Right atrium auricular region (tissue), 2 donors: ENCODE results near the gene CDC42BPG. TPM values are rescaled to one million over a fixed set of nuclear protein-coding genes. Genes with fewer than 3 reads are reported as not detected.

Experiments used
- DNase-seq: peaks from one replicate; pipeline ENCODE4 v3.0.0-alpha.2; 2019; ENCODE audit warnings: low spot score
- H3K27ac ChIP-seq, 2 donors: fragments of 200-600 bp; sonication (generic); 1 replicate in 1 of 2; 2 replicates in 1 of 2; pipeline ENCODE4 v1.5.1; 2016 to 2019
- H3K27me3 ChIP-seq, 2 donors: fragments of 200-600 bp; sonication (generic); one replicate each; pipeline versions ENCODE4 v1.5.1 to v1.6.0; 2017 to 2019
- H3K36me3 ChIP-seq: fragments of 200-600 bp; sonication (generic); one replicate; pipeline ENCODE4 v1.5.1; 2016
- H3K4me1 ChIP-seq, 2 donors: fragments of 200-600 bp; sonication (generic); one replicate each; pipeline versions ENCODE4 v1.5.1 to v1.6.0; 2017 to 2019
- H3K4me3 ChIP-seq, 2 donors: fragments of 200-600 bp; sonication (generic); 1 replicate in 1 of 2; 2 replicates in 1 of 2; pipeline ENCODE4 v1.5.1; 2017 to 2019; ENCODE audit warnings: mild to moderate bottlenecking in 1 of 2, moderate library complexity in 1 of 2
- H3K9me3 ChIP-seq, 2 donors: fragments of 200-600 bp; sonication (generic); one replicate each; pipeline ENCODE4 v1.5.1; 2019
- CTCF ChIP-seq, 2 donors: fragments of 200-600 bp; sonication (generic); IDR thresholded peaks; one replicate each; pipeline ENCODE4 v1.5.1; 2019; ENCODE audit warnings: antibody characterized with exemption in 2 of 2
- total RNA-seq, 2 donors: library from RNA; depleted of rRNA; stranded (reverse); fragments of >200 nt; gene quantifications; one replicate each; pipeline ENCODE4 v1.1.0, GENCODE V29; 2016

The CDC42BPG gene
- total RNA-seq, 2 donors from 2014 or later = 0.33 to 1.0 TPM

DNA sequence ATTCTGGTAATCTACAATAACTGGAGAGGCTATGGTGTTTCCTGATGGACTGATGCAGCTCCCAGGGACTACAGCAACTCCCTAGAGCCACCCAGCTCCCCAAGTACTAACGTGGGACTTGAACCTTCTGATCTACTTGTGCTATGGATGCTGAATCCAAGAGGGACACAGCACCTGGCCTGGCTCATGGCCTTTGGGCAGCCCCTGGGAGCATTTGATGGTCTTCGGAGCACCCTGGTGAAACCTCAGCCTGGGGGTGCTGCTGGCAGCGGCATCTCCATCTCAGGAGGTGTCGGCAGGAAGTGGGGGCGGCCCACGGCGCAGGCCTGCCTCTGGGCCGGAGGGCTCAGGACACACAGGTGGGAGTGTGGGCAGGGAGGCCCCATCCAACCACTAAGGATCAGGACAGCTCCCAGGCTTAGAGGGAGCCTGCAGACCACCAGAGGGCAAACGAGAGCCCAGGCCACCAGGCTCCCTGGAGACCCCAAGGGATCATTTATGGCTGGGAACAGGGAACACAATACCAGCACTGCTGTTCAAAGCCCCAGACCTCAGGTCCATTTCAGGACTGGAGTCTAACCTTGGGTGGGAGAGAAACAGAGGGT is 25.2 kb upstream of the CDC42BPG start:
- peak in 1 of 2 donors; percentile 47 for TF ChIP-seq CTCF (IDR thresholded peaks at IDR 0.05)
- no peaks in the 10 kb centered on the region for H3K9me3 ChIP-seq
- H3K27ac ChIP-seq = peak overlapping the region; percentile 79 to 80
- DNase-seq = no peak
- H3K4me3 ChIP-seq = peak overlapping the region in 1 of 2 donors; percentile 19
- no peaks in the 10 kb centered on the region for H3K27me3 ChIP-seq
- H3K36me3 ChIP-seq = peaks cover 37% of the 10 kb centered on the region
- H3K4me1 ChIP-seq = peaks cover 0 to 90% of the 10 kb centered on the region in 2 donors

GRCh38 chr11:64868904-64869570 is 24.6 kb upstream of the CDC42BPG start:
- DNase-seq = no peak
- no peak overlapping the region for H3K4me3 ChIP-seq

GRCh38 chr11:64867748-64868462 is 23.5 kb upstream of the CDC42BPG start:
- Histone ChIP-seq H3K36me3 (peaks cover 23% of the 10 kb centered on the region), H3K27me3 (no peaks in the 10 kb centered on the region), H3K4me3 (no peak overlapping the region), H3K9me3 (no peaks in the 10 kb centered on the region), H3K4me1 (peaks cover 0 to 92% of the 10 kb centered on the region in 2 donors), H3K27ac (peak overlapping the region; percentile 79 to 80)
- no peak for DNase-seq
- TF ChIP-seq CTCF (IDR thresholded peaks at IDR 0.05) = no peak

More at GRCh38 chr11:64868904-64869570, 24.6 kb upstream of the CDC42BPG start:
- Histone ChIP-seq H3K36me3 (peaks cover 34% of the 10 kb centered on the region), H3K9me3 (no peaks in the 10 kb centered on the region), H3K27ac (peak overlapping the region; percentile 79 to 80), H3K4me1 (peaks cover 0 to 90% of the 10 kb centered on the region in 2 donors), H3K27me3 (no peaks in the 10 kb centered on the region)
- TF ChIP-seq CTCF (IDR thresholded peaks at IDR 0.05) = no peak

DNA sequence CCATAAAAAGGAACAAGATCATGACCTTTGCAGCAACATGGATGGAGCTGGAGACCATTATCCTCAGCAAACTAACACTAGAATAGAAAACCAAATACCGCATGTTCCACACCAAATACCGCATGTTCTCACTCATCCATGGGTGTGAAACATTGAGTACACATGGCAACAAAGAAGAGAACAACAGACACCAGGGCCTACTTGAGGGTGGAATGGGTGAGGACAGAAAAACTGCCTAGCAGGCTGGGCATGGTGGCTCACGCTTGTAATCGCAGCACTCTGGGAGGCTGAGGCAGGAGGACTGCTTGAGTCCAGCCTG is 21.7 kb upstream of the CDC42BPG start:
- H3K36me3 ChIP-seq = peaks cover 6% of the 10 kb centered on the region
- H3K4me1 ChIP-seq = peaks cover 0 to 92% of the 10 kb centered on the region in 2 donors
- no peak for TF ChIP-seq CTCF (IDR thresholded peaks at IDR 0.05)
- peak overlapping the region; percentile 91 to 96 for H3K27ac ChIP-seq
- no peak for DNase-seq
- no peak overlapping the region for H3K4me3 ChIP-seq
- H3K27me3 ChIP-seq = no peaks in the 10 kb centered on the region
- no peaks in the 10 kb centered on the region for H3K9me3 ChIP-seq

GRCh38 chr11:64865286-64866172 is 21.1 kb upstream of the CDC42BPG start:
- Histone ChIP-seq H3K27ac (peak overlapping the region; percentile 91 to 96), H3K36me3 (peaks cover 5% of the 10 kb centered on the region), H3K4me1 (peaks cover 0 to 89% of the 10 kb centered on the region in 2 donors), H3K4me3 (no peak overlapping the region), H3K27me3 (no peaks in the 10 kb centered on the region), H3K9me3 (no peaks in the 10 kb centered on the region)
- no peak for DNase-seq
- TF ChIP-seq CTCF (IDR thresholded peaks at IDR 0.05) = no peak
